ENCODE results near the gene BNC1.
"Not testable (repeated sequence)": the region's sequence is repeated elsewhere in the genome, so short reads cannot be mapped to it uniquely, and the experiment has no call there.

The BNC1 gene

DNA sequence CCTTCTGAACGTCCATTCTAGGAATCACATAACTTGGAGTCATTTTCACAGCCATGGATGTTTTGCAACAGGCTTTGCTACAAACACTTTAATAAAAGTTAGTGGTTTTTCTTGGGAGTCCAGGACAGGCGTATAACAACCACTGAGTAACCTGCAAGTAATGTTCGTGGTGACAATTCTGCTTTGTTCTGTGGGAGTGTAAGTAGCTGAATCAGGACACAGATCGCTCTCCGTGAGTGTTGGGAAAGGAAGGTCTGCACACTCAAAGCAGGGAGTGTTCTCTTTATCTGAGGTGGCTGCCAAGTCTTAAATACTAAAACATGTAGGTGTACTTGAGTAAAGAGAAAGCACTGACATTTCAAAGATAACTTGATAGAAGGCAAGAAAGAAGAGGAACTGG lies 7.9 kb upstream of the BNC1 start:
- no peak for DNase-seq (ENCODE audit: low spot score)

DNA sequence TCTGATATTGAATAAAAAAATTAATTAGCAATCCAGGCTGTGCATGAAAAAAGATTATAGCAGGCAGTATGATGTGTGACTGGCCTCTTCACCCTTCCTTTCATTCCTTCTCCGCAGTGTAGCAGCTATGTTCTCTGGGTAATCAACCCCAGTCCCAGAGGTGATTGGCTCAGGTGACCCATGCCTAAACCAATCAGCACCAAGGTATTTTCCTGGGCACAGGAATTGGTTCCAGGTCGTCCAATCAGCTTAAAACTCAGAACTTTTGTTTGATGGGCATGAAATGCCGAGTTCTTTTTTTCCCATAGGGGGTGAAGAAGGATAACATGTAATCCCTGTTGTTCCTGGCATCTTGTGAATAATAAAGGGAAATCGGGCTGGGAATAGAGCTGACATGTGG lies 5.8 kb upstream of the BNC1 start:
- no peak for DNase-seq (ENCODE audit: low spot score)

DNA sequence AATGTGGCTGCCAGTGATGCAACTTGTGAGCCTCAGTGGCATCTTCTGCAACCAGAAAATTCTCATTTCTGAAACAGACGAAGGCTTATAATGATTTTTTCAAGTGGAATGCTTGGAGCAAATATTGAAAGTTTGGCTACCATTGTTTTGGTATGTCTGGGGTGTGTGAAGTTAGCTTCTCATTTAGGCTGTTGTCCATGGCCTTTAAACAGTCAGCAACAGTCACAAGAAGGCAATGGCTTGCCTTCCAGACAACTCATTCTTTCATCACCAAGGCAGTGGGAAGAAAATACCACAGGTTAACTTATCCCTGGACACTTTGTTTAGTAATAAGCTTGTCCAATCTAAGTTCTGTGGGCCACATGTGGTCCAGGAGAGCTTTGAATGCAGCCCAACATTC lies 4.7 kb upstream of the BNC1 start:
- DNase-seq (ENCODE audit: low spot score) = no peak

DNA sequence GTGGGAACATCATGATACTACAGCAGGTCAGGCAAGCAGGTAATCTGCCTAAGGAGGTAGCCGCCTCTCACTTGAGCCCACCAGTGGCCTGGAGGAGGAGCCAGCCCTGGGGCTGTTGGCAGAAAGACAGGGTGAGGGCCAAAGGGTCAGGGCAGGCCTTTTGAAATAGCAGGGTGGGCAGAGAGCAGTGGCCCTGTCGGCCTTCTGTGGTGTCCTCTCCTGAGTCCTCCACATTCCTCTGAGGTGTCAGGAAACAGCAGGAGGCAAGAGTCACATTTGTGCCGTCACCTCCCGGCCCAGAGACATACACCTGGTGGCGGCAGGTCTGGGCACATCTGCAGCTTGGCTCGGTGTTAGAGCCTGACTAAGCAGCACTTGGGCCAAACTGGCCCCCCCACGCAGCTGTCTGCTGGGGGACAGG lies 3.9 kb upstream of the BNC1 start:
- DNase-seq (ENCODE audit: low spot score) = no peak

DNA sequence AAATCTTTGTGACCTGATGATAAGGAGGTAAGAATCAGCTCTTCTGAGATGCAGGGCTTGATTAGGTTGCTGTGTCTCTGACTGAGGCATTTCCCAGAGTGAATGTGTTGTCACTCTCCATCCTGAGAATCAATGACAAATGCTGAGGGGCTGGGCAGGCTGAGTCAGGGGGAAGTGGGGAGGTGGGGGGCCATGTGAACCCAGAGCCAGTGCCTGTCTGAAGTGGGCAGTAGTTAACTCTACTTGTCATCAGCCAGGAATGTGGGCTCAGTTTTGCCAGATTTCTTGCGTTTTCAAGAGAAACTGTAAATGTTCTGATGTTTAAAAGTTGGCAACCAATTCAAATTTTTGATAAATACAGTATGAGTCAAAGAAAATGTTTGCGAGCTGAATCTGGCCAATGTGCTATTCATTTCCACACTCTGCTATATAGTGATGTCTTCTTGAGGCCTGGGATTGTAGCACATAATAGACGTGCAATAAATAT lies 3.1 kb upstream of the BNC1 start:
- no peak for DNase-seq (ENCODE audit: low spot score)

DNA sequence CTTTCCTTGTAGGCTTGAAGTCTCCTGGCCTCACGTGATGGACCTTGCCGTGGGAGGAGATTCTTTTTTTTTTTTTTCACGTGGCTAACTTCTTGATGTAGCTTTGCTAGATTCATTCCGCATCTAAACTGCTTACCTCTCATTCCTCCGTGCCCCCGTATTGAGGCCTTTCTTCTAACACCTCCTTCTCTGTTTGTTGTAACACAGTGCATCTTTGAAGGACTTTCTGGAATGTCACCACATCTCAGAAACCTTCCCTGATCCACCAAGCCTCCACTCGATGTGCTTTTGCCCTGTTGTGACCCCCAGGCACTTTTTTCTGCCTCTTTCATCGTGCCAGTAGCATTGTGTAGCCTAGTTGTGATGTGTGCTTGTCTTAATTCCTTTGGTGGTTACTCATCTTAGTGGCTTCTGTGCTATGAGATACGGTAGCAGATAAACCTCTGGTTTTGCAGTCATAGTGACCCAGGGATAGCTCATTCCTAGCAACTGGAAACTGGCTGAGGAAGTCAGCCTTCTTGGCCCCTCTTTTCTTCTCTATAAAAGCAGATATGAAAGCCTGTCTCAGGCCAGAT lies 1.6 kb upstream of the BNC1 start:
- no peak for DNase-seq (ENCODE audit: low spot score)

DNA sequence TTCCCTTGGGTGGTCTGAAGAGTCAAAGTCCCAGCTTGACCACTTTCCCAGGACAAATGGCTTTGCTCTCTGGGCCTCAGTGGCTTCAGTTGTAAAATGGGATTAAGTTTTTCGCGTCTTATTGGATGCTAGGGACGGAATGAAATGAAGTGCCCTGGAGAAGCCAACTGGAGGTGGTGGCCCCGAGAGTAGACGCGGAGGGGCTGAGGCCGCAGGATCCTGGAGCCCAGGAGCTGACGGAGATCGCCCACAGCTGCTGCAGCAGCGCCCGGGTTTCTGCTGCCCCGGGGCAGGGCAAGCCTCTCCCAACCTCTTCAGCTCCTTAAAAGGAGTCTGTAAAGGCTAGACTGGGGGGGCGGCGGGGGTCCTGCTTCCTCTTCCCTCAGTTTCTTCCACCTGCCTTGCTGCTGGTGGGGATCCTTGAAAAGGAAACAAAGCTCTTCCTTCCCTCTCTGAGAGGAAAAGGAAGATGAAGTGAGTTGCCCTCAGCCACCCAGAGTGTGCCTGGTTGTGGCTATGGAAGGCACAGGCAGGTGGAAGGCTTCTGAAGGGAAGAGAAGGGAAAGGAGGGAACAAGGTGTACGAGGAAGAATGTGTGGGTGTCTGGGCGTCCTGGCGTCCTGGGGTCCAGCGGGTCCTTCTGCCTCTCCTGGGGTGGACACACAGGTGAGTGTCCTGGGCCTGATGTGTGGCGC lies 967 bp upstream of the BNC1 start:
- no peak for DNase-seq (ENCODE audit: low spot score)

DNA sequence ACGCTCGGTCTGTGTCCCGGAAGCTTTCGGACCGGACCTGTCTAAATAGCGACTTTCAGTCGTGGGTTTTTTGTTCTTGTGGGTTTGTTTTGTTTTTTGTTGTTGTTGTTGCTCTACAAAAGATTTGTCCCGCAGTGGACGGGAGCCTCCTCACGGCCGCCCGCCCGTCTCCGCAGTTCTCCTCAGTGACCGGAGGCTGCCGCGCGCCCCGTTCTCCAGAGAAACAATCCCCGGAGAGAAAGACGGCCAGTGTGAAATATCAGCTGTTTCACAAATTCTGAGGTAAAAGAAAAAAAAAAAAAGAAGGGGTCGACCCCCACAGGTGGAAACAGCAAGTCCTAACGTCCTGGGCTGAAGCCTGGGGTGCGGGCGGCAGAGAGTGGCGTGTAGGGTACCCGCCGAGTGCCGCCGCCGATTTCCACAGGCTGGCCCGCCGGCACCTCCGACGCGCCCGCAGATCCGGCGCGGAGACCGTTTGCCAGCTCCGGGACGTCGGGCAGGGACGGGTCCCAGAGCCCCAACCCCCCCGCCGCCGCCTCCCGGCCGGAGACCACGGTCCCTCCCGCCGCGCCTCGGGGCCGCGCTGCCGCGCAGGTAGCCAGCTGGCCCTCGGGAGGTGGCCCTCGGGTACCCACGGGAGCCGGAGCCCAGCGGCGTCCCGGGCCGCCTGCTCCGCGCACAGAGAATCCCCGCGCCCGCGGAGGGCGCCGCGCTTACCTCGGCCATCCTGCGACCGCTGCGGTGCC lies 478 bp downstream of the BNC1 start:
- no peak for DNase-seq (ENCODE audit: low spot score)

DNA sequence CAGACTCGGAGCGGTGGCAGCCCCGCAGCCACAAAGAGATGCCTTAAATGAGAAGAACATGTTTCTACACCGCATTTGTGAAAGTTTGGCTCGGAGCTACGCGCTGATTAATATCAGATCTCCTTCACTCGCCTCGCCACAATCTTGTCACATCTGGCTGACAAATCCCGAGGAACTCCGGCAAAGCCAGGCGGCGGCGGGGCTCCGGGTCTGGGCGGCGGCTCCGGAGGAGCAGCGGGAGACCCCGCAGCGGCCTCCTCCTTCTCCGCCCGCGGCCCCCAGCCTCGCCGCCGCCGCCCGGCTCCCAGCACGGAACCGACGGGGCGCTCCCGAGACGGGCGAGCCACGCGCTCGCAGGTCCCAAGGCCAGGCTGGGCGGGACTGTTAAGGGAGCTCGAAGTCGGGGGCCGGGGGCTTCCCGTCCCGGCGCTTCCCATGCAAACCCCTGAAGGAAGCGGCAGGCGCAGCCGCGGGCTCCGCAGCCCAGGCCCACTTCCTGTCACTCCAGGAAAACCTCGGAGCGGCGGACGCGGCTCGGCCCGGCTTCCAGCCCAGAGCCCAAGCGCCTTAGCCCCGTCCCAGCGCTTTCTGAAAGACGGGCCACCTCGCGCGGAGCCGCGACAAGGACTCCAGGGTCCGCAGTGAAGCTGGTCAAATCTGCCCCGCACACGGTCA lies 1.2 kb downstream of the BNC1 start:
- no peak for DNase-seq (ENCODE audit: low spot score)

DNA sequence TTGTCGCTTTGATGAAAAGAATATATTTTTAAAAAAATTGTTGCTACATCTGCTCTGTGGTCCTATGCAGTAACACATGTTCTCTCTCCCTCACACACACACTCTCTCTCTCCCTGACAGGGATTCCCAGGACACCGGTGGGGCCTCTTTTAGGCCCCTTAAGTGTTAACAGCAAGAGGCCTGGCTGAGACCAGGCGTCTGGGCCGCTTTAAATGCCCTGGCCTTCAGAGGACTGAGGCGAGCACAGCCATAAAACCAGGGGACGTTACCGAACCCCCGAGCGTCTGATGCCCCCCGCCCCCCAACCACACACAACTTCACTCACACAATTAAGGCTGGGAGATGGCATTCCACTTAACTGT lies 1.7 kb downstream of the BNC1 start:
- DNase-seq (ENCODE audit: low spot score) = no peak

DNA sequence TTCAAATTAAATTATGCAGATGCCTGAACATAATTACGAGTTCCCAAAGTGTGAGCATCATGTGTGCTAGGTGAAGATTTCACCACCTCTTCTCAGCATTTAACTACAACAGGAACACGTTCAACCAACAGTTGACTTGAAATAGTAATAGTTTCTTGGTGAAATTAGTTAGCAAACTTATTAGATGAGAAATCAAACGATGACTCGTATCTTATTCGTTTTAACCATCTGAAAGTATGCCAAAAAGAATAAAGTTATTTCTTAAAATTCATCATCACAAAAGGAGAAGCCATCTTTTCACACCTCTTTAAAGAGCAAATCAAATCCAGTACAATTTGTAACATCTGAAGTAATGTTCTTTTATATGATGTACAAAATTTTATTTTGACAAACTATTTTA lies 2.3 kb downstream of the BNC1 start:
- no peak for DNase-seq (ENCODE audit: low spot score)

DNA sequence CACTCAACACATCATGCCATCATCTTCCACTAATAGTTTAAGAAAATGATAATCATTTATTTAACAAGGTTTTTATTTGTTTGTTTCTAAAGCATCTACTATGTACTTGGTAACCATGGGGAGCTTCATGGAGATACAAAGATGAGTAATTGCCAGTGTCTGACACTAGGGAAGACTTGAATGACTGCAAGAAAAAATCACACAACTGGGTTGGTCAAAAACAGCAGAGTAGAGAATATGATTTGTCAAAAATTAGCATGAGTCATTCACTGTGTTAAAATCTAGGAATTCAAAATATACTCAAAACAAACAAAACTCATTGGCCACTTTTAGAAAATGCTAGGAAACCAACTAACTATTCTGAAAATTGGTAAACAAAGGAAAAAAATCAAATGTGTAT lies 6.3 kb downstream of the BNC1 start:
- no peak for DNase-seq (ENCODE audit: low spot score)

DNA sequence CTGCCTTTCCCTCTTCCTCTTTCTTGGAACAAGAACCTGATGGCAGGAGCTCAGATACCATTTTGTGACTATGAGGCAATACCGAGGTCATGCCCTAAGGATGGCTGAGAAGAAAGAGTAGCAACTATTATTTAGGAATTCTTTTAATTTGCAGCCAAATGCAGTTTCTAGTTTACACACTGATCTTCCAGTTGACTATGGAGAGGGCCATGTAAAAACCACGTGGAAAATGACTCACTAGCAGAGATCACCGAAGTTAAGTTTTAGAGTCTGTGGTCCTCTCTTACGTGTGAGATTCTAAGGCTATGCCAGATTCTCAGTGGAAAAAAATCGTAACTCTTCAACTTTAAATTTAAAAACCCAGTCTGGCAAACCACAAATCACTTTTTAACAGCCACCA lies 7.8 kb downstream of the BNC1 start:
- no peak for DNase-seq (ENCODE audit: low spot score)

DNA sequence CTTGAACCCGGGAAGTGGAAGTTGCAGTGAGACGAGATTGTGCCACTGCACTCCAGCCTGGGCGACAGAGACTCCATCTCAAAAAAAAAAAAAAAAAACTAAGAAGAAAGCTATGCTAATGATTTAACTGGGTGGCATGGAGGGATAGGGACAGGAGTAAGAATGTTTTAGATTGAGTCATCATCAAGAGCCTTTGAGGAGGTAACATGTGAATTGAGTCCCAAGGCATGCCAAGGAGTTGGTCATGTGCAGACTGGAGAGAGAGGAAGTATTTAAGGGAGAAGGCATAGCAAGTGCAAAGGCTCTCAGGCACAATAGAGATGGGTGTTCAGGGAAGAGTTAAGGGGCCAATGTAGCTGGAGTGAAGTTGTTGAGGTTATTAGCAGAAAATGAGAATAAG lies 9.1 kb downstream of the BNC1 start:
- no peak for DNase-seq (ENCODE audit: low spot score)

DNA sequence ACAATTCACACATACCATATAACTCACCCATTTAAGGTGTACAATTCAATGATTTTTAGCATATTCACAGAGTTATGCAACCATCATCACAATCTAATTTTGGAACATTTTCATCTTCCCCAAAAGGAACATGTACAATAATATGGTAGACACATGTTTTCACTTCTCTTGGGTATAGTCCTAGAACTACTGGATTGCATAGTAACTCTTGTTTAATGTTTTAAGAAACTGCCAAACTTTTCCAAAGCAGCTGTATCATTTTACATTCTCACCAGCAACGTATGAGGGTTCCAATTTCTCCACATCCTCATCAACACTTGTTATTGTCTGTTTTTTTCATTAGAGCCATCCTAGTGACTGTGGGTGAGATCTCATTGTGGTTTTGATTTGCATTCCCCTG lies 14.3 kb downstream of the BNC1 start:
- no peak for DNase-seq (ENCODE audit: low spot score)

DNA sequence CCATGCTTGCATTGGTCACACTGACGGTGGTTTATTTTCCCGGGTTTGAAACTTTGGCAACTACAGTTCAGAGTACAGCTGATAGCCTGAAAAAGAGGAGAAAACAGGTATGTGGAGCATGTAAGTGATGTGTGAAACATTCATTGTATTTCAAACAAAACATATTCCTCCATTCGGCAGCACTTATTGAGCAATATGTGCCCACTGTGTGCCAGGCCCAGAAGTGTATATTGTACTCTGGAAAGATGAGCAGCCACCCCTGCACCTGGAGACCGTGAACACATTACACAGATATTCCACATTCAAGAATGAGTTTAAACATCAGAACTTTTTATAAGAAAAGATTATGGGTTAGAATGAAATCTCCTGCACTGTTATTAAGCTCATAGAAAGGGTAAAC lies 16.3 kb downstream of the BNC1 start:
- DNase-seq (ENCODE audit: low spot score) = no peak

DNA sequence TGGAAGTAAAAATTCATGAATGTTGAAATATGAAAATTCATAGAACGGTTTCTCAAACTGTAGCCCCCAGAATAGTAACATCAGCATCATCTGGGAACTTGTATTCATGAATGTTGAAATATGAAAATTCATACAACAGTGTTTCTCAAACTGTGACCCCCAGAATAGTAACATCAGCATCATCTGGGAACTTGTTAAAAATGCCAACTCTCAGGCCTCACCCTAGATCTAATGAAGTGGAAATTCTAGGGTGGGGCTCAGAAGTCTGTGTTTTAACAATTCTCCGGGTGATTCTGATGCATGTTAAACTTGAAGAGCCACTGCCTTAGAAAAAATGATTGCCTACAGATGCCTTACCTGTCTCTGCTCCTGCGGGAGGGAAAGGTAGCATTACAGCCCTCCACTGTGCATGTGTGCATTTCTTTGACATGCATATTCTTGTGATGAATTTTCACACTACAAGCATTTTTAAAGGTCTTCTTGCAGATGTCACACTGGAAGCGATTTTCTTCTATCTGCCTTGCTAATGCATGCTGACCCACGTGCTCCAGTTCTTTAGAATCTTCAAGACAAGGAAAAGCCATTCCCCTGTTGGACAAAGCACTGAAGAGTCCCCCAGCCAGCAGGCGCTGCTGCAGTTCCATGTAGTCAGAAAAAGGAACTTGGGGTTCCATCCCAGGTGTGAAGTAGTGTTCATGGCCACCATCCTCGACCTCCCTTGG lies 21.7 kb downstream of the BNC1 start:
- no peak for DNase-seq (ENCODE audit: low spot score)

DNA sequence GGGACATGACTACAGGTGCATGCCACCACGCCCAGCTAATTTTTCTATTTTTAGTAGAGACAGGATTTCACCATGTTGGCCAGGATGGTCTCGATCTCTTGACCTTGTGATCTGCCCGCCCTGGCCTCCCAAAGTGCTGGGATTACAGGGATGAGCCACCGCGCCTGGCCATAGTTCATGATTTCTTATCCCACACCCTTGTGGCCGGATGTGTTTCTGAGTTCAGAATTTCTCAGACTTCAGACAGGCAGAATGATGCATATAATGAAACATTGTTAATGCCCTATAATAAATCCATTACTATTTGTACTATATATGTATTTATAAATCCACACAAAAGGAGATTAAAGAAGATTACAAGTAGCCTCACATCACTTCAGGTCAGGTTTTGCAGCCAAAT lies 22.3 kb downstream of the BNC1 start:
- not testable (repeated sequence) for DNase-seq (ENCODE audit: low spot score)

DNA sequence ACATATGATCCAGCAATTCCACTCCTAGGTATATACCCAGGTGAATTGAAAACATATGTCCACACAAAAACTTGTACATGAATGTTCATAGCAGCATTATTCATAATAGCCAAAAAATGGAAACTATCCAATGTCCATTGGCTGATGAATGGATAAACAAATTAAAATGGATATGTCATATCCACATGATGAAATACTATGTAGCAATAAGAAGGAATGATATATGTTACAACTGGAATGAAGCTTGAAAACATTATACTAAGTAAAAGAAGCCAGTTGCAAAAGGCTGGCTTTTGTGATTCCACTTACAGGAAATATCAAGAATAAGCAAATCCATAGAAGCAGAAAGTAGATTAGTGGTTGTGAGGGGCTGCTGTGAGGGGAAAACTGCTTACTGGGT lies 33.7 kb downstream of the BNC1 start:
- no peak for DNase-seq (ENCODE audit: low spot score)

DNA sequence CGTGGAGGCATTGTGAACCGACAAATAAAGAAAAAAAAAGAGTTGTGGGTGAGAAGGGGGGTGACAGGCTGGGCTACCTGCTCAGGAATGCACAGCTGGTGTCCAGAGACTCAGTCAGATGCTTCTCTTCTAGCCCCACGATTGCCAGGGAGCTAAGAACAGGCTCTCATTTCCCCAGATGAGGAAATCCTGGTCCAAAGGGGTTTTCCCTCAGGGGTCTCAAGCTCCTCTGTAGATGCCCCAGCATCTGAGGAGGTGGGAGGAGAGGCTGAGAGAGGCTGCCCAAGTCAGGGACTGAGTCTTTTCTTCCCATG lies 35.5 kb downstream of the BNC1 start:
- no peak for DNase-seq (ENCODE audit: low spot score)

DNA sequence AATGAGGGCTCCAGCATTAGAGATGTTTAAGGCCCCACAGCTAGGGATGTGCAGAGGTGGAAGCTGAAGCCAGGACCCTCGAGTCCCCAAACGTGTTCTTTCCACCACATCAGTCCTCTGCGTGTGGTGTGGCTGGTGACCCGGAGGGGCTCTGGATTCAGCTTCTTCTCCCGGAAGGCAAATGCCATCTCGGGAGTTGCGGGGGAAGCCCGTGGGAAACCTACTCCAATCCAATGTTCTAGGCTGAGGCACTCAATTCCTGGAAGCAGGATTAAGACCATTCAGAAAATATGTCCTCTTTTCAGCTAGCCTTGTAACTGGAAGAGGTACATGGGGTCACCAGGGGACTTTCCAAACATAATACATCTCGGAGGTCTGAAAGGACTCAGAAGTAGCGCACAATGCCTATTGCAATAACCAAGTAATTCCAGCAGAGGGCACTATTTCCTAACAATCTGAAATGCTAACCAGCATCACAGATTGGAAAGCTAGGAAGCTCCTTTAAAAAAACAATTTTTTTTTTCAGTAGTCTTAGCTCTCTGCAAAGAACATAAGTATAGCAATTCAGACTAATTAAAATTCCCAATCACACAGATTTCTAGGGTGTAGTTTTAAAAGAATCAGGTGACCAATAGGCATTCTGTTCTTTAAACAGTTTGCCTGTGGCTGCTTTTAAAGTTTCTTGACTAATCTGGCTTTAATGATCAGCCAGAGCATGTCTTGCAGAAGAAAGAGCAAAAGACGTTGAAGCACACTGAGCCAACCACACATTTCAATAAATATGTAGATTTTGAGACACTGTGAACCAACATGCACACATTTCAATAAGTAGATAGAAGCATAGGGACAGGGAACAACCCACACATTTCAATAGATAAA lies 36.1 kb downstream of the BNC1 start:
- peak; percentile 73 for DNase-seq (ENCODE audit: low spot score)

DNA sequence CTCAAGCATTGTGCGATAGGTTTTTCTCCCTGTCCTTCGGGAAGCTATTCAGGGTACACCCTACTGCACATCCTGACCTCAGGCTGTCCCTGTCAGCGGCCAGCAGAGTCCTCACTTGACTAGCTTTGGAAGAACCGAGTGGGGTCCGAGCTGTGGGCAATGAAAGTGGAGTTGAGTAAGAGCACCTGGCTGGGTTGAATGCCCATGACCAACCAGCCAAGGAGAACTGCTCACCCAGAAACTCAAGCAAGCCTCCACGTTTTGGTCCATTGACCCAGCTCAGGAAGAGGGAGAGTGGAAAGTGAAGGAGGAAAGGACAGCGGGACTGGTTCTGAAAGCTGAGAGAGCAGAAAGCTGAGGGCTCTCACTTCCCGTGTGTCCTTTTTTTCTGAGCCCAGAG lies 40.8 kb downstream of the BNC1 start:
- no peak for DNase-seq (ENCODE audit: low spot score)
